Upper lobe of left lung (tissue), 6 donors: ENCODE data around the gene LNPK. TPM values are rescaled to one million over a fixed set of nuclear protein-coding genes. Genes with fewer than 3 reads are reported as not detected.

Experiments used
- ATAC-seq, 2 donors: fragments of 200-7000 bp; cut with Tn5 transposase; one replicate each; pipeline ENCODE4 v1.9.1; 2022; ENCODE audit warnings: mild to moderate bottlenecking in 2 of 2, moderate library complexity in 2 of 2; ENCODE audit not compliant: low FRiP score in 2 of 2
- DNase-seq, 2 donors: peaks; one replicate each; pipeline ENCODE4 v3.0.0-alpha.2; 2019 to 2020
- H3K27ac ChIP-seq, 4 donors: fragments of 200-600 bp; sonication (generic); one replicate each; pipeline ENCODE4 v1.5.1; 2016 to 2019
- H3K27me3 ChIP-seq, 4 donors: fragments of 200-600 bp; sonication (generic); one replicate each; pipeline ENCODE4 v1.5.1; 2017 to 2019
- H3K36me3 ChIP-seq, 4 donors: fragments of 200-600 bp; sonication (generic); one replicate each; pipeline ENCODE4 v1.5.1; 2016 to 2019
- H3K4me1 ChIP-seq, 4 donors: fragments of 200-600 bp; sonication (generic); one replicate each; pipeline ENCODE4 v1.5.1; 2018 to 2019
- H3K4me3 ChIP-seq, 4 donors: fragments of 200-600 bp; sonication (generic); one replicate each; pipeline ENCODE4 v1.5.1; 2017 to 2019; ENCODE audit warnings: mild to moderate bottlenecking in 2 of 4, moderate library complexity in 1 of 4
- H3K9me3 ChIP-seq, 4 donors: fragments of 200-600 bp; sonication (generic); one replicate each; pipeline ENCODE4 v1.5.1; 2018 to 2019
- EP300 ChIP-seq, 4 donors: sonication (generic); formaldehyde crosslinking; IDR thresholded peaks; one replicate each; pipeline ENCODE4 v1.5.1; 2017; ENCODE audit warnings: antibody characterized with exemption in 4 of 4, control low read depth in 2 of 4
- POLR2A ChIP-seq, 4 donors: fragments of 450-650 bp; IDR thresholded peaks; one replicate each; pipeline ENCODE4 v1.5.1; 2016 to 2017; ENCODE audit warnings: antibody characterized with exemption in 4 of 4, mild to moderate bottlenecking in 2 of 4
- POLR2AphosphoS5 ChIP-seq, 2 donors: sonication (generic); formaldehyde crosslinking; IDR thresholded peaks; one replicate each; pipeline ENCODE4 v1.5.1; 2017; ENCODE audit warnings: antibody characterized with exemption in 2 of 2
- WGBS, 2 donors: methylation state at CpG; one replicate each; pipeline ENCODE4 v1.1.5; 2017 to 2018; 5-methylcytosine and 5-hydroxymethylcytosine counted together
- total RNA-seq, 6 donors: library from RNA; depleted of rRNA in 4 of 6; stranded (reverse); fragments of >200 nt in 4 of 6; gene quantifications; one replicate each; pipeline versions ENCODE4 v1.1.0 to v1.2.1, GENCODE V29; 2016 to 2021
- TF ChIP-seq, protein P1 (sequence below), 6 experiments: fragments of 450-650 bp in 4 of 6; fragments of 200-600 bp in 2 of 6; sonication (generic) in 2 of 6; IDR thresholded peaks; one replicate each; pipeline ENCODE4 v1.5.1; 2016 to 2019; ENCODE audit warnings: antibody characterized with exemption in 6 of 6
- donor health status: DM: no; HTN: no; CAD: no; lungs with moderate emphysema.
- donor health status: DM: no; HTN: yes; CAD: no; lungs with severe emphysema.

The LNPK gene
- total RNA-seq, 6 donors from 2014 or later, result 8.4 to 28.0 (median 18.3) TPM

DNA sequence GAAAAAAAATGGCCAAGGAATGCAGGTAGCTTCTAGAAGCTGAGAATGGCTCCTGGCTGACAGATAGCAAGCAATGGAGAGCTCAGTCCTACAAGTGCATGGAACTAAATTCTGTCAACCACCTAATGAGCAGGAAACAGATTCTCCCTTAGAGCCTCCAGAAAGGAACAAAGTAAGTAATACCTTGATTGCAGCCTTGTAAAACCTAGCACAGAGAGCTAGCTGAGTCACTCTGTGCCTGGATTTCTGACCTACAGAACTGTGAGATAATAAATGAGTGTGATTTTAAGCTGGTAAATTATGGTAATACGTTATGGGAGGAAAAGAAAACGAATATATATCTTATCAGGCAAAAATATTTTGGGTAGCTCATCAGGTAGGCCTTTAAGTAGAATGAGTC, 7.4 kb upstream of the LNPK start:
- DNase-seq, result no peak
- Histone ChIP-seq H3K9me3 (no peaks in the 10 kb centered on the region), H3K36me3 (no peaks in the 10 kb centered on the region), H3K27ac (no peak overlapping the region), H3K4me3 (no peak overlapping the region), H3K4me1 (no peaks in the 10 kb centered on the region), H3K27me3 (no peaks in the 10 kb centered on the region)
- TF ChIP-seq EP300 (IDR thresholded peaks at IDR 0.05), result no peak
- ATAC-seq, result no peak
- WGBS, 2 donors, result 85 to 86% methylated on average over 2 of the region's 2 CpGs

DNA sequence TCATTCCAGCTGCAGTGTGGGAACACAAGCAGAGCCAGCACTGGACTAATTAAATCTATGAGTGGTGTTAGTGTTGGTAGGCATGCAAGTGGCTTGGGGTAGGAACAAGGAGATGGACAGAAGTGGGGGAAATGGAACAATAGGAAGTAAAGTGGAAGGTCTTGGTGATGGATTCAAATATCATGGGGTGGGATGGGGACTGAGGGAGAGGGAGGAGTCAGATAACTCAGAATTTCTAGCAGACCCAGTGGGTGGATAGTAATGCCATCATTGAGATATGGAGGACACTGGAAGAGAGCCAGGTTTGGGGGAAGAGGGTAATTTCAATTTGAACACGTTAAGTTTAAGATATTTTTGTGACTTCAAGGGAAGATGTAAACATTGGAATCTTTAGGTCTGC, 2.9 kb upstream of the LNPK start:
- ATAC-seq (no peak), DNase-seq (no peak)
- WGBS, 2 donors, result 54 to 59% methylated on average over 1 of the region's 1 CpG
- no peak overlapping the region for H3K27ac ChIP-seq
- H3K4me1 ChIP-seq, result peaks cover 12 to 18% (median 15%) of the 10 kb centered on the region in 4 donors
- no peaks in the 10 kb centered on the region for H3K9me3 ChIP-seq
- H3K27me3 ChIP-seq, result no peaks in the 10 kb centered on the region
- no peaks in the 10 kb centered on the region for H3K36me3 ChIP-seq
- TF ChIP-seq EP300 (IDR thresholded peaks at IDR 0.05) (no peak), POLR2A (IDR thresholded peaks at IDR 0.05) (no peak), POLR2AphosphoS5 (IDR thresholded peaks at IDR 0.05) (no peak)
- TF ChIP-seq, protein P1, sequence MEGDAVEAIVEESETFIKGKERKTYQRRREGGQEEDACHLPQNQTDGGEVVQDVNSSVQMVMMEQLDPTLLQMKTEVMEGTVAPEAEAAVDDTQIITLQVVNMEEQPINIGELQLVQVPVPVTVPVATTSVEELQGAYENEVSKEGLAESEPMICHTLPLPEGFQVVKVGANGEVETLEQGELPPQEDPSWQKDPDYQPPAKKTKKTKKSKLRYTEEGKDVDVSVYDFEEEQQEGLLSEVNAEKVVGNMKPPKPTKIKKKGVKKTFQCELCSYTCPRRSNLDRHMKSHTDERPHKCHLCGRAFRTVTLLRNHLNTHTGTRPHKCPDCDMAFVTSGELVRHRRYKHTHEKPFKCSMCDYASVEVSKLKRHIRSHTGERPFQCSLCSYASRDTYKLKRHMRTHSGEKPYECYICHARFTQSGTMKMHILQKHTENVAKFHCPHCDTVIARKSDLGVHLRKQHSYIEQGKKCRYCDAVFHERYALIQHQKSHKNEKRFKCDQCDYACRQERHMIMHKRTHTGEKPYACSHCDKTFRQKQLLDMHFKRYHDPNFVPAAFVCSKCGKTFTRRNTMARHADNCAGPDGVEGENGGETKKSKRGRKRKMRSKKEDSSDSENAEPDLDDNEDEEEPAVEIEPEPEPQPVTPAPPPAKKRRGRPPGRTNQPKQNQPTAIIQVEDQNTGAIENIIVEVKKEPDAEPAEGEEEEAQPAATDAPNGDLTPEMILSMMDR (IDR thresholded peaks at IDR 0.05), result no peak
- H3K4me3 ChIP-seq, result no peak overlapping the region

DNA sequence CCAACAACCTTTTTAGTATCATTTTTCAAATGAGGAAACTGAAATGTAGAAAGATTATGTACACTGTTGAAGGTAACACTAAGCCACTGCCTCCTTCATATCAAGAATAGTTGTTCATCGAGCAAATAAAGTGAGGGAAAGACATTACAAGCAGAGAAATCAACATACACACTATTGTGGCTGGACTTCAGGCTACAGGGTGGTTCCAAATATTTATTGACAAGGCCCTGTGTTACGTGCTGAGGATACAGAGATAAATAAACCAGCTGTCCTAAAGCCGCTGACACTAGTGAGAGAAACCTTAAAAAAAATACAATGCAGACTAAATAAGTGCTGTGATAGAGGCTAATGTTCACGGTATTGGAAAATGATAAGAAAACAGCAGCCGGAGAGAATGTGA, 1.9 kb upstream of the LNPK start:
- 84 to 89% methylated on average over 5 of the region's 5 CpGs for WGBS, 2 donors
- ATAC-seq (no peak), DNase-seq (no peak)
- no peak overlapping the region for H3K27ac ChIP-seq
- no peak overlapping the region for H3K4me3 ChIP-seq
- H3K27me3 ChIP-seq, result no peaks in the 10 kb centered on the region
- H3K36me3 ChIP-seq, result no peaks in the 10 kb centered on the region
- TF ChIP-seq POLR2AphosphoS5 (IDR thresholded peaks at IDR 0.05), result no peak
- no peak for TF ChIP-seq EP300 (IDR thresholded peaks at IDR 0.05)
- TF ChIP-seq, protein P1 (IDR thresholded peaks at IDR 0.05), result no peak
- no peak for TF ChIP-seq POLR2A (IDR thresholded peaks at IDR 0.05)
- H3K4me1 ChIP-seq, result peaks cover 12 to 18% (median 15%) of the 10 kb centered on the region in 4 donors
- H3K9me3 ChIP-seq, result no peaks in the 10 kb centered on the region

DNA sequence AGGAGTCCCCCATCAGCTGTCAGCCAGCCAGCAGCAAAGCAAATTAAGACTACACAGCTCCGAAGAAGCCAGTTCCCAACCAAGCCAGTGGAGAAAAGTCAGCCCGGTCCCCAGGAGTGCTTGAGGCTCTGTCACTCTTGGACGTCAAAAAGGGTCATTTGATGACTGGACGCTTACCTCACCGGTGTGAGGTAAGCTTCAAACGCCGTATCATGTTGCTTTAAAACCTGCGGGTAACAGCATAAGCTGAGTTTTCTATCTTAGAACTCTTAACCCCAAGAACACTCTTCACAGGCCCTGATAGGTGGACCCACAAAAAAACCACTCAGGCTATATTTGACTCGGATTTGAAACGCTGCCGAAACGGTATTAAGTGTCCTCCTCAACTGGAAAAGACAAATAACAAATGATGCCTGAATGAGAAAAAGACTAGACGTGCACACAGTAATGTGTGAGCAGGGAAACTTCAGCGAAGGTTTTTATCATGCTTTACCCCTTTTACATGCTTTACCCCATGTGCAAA, 682 bp upstream of the LNPK start:
- Histone ChIP-seq H3K27ac (peak overlapping the region; percentile 77 to 91 (median 84)), H3K36me3 (no peaks in the 10 kb centered on the region), H3K4me1 (peaks cover 12 to 18% (median 15%) of the 10 kb centered on the region in 4 donors), H3K9me3 (no peaks in the 10 kb centered on the region), H3K27me3 (no peaks in the 10 kb centered on the region), H3K4me3 (peak overlapping the region; percentile 41 to 95 (median 78))
- 21 to 38% methylated on average over 7 to 14 of the region's 14 CpGs for WGBS, 2 donors
- TF ChIP-seq POLR2A (IDR thresholded peaks at IDR 0.05), result no peak
- TF ChIP-seq, protein P1 (IDR thresholded peaks at IDR 0.05), result no peak
- TF ChIP-seq EP300 (IDR thresholded peaks at IDR 0.05), result no peak
- TF ChIP-seq POLR2AphosphoS5 (IDR thresholded peaks at IDR 0.05), result no peak
- DNase-seq (peak in 1 of 2 donors; percentile 26), ATAC-seq (peak; percentile 33 to 61)

DNA sequence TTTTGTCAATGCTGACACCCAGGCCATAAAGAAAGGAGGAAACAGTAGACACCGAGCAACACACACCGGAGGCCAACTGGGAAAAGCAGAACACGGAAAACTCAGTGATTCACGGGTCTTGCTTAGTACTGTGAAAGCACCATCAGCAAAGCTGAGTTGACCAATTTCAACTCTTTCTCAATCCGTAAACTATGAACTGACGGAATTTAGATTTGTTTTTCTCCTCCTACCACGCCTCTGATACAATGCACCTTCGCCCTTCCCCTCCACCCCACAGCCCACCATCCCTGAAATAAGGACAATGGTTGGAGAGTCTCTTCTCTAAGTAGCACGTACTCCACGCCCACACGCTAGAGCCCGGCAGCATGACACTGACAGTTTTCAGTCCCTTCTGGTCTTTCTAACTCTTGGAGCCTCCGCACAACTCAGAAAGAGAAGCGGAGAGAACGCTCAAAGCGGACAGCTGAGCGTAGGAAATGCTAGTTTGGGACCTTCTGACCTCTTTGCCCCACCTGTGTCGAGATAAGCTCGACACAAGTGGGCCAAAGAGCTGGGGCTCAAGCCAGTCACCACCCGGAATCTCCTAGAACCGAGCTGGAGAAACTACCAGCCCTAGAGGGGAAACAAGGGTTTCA, 669 bp downstream of the LNPK start:
- H3K27me3 ChIP-seq, result no peaks in the 10 kb centered on the region
- ATAC-seq, result peak; percentile 73 to 74
- TF ChIP-seq, protein P1 (IDR thresholded peaks at IDR 0.05), result no peak
- TF ChIP-seq POLR2AphosphoS5 (IDR thresholded peaks at IDR 0.05) (no peak), POLR2A (IDR thresholded peaks at IDR 0.05) (no peak), EP300 (IDR thresholded peaks at IDR 0.05) (no peak)
- 0 to 1% methylated on average over 21 of the region's 21 CpGs for WGBS, 2 donors
- no peaks in the 10 kb centered on the region for H3K36me3 ChIP-seq
- peak in 1 of 2 donors; percentile 62 for DNase-seq
- H3K9me3 ChIP-seq, result no peaks in the 10 kb centered on the region
- peak overlapping the region; percentile 41 to 95 (median 78) for H3K4me3 ChIP-seq
- peaks cover 12 to 18% (median 15%) of the 10 kb centered on the region in 4 donors for H3K4me1 ChIP-seq
- peak overlapping the region; percentile 77 to 91 (median 84) for H3K27ac ChIP-seq
